SK-N-MC (cell line): ENCODE data around the gene PRKAR1B.

ENCODE experiments used
- DNase-seq: peaks from one replicate; pipeline ENCODE4 v3.0.0-alpha.2; 2011; ENCODE audit warnings: low read depth, low spot score
- H3K27ac ChIP-seq: fragments of 200-600 bp; sonication (generic); 2 replicates; pipeline ENCODE4 v1.5.1; 2016; ENCODE audit warnings: mixed run types
- H3K36me3 ChIP-seq: fragments of 200-600 bp; sonication (generic); 2 replicates; pipeline ENCODE4 v1.6.1; 2017; ENCODE audit warnings: antibody characterized with exemption, low read length, mixed read lengths; ENCODE audit not compliant: insufficient read depth
- H3K4me3 ChIP-seq: fragments of 200-600 bp; sonication (generic); 2 replicates; pipeline ENCODE4 v1.5.1; 2016
- H3K9ac ChIP-seq: fragments of 200-600 bp; sonication (generic); 2 replicates; pipeline ENCODE4 v1.8.0; 2017; ENCODE audit warnings: mixed run types, mixed read lengths; ENCODE audit not compliant: insufficient read length
- H3K9me3 ChIP-seq: fragments of 200-600 bp; sonication (generic); 2 replicates; pipeline ENCODE4 v1.6.1; 2017; ENCODE audit warnings: low read depth, mild to moderate bottlenecking, antibody characterized with exemption, low read length, moderate library complexity, mixed read lengths
- EZH2 ChIP-seq: fragments of 200-600 bp; sonication (generic); IDR thresholded peaks from one replicate; pipeline ENCODE4 v1.6.1; 2017; ENCODE audit warnings: antibody characterized with exemption
- FOXP2 ChIP-seq: optimal IDR thresholded peaks from 2 replicates; pipeline ENCODE3; 2011; ENCODE audit warnings: mild to moderate bottlenecking, moderate library complexity; ENCODE audit not compliant: insufficient read depth; ENCODE audit errors: extremely low read length, control extremely low read depth
- POLR2AphosphoS5 ChIP-seq: IDR thresholded peaks from 2 replicates; pipeline ENCODE4 v1.6.1; 2012; ENCODE audit warnings: mild to moderate bottlenecking, low read depth, low read length, borderline replicate concordance

Gene PRKAR1B

DNA sequence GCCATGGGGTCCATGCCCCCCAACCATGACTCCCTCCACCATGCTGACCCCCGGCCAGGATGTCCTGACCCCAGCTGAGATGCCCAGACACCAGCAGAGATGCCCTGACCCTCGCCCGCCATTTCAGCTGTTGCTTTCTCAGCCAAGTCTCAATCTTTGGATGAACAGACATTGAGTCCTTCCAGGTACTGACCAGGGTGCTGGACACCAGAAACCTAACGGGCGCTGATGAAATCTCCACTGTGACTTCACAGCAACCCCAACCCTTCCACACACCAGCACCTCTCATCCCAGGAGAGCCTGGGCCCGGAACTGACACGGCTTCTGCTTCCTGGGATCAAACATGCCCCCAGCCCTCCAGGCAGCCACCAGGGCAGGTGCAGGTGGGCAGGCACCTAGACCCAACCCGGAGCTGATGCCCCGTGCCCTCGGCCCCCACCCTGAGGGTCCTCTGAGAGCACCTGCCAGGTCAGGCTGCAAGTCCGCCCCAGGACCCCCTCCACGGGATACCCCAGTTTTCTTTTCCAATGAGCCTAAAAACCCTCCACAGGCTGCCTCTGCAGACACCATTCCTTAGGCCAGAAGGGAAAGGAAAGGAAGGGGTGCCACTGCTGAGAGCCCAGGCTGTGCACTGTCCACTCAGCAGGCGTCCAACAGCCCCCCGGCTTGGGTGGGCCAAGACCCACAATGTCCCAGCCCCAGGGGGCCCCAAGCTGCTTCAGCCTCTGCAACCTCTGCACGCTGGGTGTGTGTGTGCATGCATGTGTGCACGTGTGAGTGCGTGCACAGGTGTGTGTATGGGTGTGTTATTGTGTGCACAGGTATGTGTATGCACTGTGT is 164.1 kb downstream of the PRKAR1B start:
- Histone ChIP-seq H3K27ac (no peak overlapping the region), H3K36me3 (no peaks in the 10 kb centered on the region), H3K9me3 (no peaks in the 10 kb centered on the region), H3K4me3 (no peak overlapping the region), H3K9ac (no peak overlapping the region)
- TF ChIP-seq EZH2 (no peak), POLR2AphosphoS5 (no peak), FOXP2 (no peak)
- DNase-seq: no peak

DNA sequence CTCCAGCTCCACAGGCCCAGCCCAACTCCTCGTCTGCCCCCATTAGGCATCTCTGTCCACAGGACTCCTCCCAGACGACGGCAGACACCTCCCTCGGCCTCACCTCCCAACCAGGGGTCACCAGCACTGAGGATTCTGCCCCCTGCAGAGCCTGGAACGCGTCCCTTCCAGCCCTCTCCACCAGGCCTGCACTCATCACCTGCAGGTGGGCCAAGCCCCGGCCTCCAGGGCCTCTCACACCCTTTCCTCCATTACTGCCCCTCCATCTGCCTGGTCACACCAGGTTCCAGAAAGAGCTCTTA is 164.8 kb downstream of the PRKAR1B start:
- Histone ChIP-seq H3K9ac (no peak overlapping the region), H3K4me3 (no peak overlapping the region), H3K27ac (no peak overlapping the region), H3K36me3 (no peaks in the 10 kb centered on the region), H3K9me3 (no peaks in the 10 kb centered on the region)
- DNase-seq: no peak
- TF ChIP-seq FOXP2 (no peak), POLR2AphosphoS5 (no peak), EZH2 (no peak)

DNA sequence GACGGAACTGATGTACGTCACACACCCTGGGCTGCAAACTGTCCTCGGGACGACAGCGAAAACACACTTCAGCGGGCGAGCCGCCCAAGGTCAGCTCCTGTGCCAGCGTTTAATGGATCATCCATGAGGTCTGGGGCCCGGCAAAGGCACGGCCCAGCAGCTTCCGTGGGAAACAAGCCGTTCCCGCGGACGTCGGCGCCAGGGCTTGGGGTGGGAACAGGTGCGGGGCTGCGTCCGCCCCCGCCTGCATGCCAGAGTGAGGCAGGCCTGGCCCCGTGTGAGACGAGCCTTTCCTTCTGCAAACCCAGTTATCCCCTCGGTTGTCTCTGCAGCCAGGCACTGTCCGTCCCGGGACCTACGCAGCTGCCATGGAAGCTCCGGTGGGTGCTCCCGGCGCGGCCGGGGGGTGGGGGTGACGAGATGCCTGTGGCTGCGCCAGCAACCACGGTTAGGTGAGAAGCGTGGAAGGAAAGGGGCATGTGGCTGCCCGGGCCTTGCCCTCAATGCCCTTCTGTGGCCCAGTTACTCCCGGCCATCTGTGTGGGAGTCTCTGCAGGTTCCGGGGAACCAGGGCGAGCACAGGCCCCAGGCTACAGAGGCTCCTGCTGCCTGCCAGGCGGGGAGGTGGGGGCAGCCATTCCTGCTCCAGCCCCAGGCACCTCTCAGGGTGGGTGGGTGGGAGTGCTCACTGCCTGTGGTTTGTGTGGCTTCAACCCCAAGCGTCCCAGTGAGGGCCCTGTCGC is 165.3 kb downstream of the PRKAR1B start:
- no peak for DNase-seq
- TF ChIP-seq EZH2: no peak
- Histone ChIP-seq H3K9ac (no peak overlapping the region), H3K9me3 (no peaks in the 10 kb centered on the region), H3K27ac (no peak overlapping the region), H3K4me3 (no peak overlapping the region), H3K36me3 (no peaks in the 10 kb centered on the region)

DNA sequence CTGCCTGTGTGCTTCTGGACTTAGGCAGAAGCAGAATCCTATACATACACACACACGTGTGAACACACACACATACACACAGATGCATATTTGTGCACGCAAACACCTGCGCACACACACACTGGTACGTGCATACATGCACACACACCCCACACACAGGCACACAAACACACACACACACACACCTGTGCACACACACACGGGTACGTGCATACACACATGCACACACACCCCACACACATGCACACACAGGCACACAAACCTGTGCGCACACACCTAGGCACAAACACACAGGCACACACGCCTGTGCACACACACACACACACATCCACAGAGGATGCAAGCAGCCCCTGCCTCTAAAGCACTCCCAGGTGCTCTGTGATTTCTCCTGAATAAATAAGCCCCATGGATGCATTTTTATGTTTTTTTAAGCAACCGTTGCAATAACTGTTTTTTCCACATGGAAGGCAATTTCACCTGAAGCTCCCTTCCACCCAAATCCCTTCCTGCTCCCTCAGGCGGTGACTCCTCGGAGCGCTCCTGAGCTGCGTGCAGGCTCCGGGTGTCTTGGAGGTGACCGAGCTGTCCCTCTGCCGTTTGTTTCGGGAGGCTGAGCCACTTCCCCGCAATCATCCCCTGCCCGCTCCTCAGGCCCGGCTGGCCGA is 166.0 kb downstream of the PRKAR1B start:
- no peak for TF ChIP-seq POLR2AphosphoS5
- TF ChIP-seq EZH2: no peak
- TF ChIP-seq FOXP2: no peak
- Histone ChIP-seq H3K4me3 (no peak overlapping the region), H3K27ac (no peak overlapping the region), H3K36me3 (no peaks in the 10 kb centered on the region), H3K9ac (no peak overlapping the region), H3K9me3 (no peaks in the 10 kb centered on the region)
- no peak for DNase-seq

DNA sequence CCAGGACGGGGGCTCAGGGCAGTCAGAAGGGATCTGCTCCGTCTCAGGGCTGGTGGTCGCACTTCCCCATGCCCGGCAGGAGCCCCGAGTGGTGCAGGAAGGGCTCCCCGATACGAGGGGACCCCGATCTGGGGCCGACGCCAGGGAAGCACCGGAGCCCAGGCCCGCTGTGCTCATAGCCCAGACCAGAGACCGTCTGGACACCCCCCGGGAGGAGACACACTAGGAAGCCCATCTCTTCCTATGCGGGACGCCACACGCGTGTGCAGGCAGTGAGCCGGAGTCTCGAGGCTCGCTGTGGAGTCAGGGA is 167.7 kb downstream of the PRKAR1B start:
- Histone ChIP-seq H3K9ac (no peak overlapping the region), H3K27ac (no peak overlapping the region), H3K4me3 (no peak overlapping the region), H3K36me3 (no peaks in the 10 kb centered on the region), H3K9me3 (no peaks in the 10 kb centered on the region)
- DNase-seq: no peak
- no peak for TF ChIP-seq EZH2
- TF ChIP-seq POLR2AphosphoS5: no peak
- no peak for TF ChIP-seq FOXP2

DNA sequence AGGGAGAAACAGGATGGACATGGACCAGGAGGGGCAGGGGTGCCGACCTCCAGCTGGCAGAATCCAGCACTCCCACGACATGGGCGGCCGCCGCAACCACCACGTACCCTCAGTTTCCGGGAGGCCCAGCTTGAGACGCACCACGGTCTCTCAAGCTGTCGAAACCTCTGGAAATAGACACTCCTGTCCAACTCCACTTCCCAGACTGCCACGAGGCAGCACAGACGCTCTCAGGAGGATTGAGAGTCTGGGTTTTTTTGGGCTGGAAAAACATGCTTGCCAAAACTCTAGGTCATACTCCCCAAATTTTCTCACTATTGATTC is 169.6 kb downstream of the PRKAR1B start:
- Histone ChIP-seq H3K9ac (no peak overlapping the region), H3K9me3 (no peaks in the 10 kb centered on the region), H3K4me3 (no peak overlapping the region), H3K36me3 (no peaks in the 10 kb centered on the region), H3K27ac (no peak overlapping the region)
- TF ChIP-seq FOXP2 (no peak), POLR2AphosphoS5 (no peak), EZH2 (no peak)
- no peak for DNase-seq

DNA sequence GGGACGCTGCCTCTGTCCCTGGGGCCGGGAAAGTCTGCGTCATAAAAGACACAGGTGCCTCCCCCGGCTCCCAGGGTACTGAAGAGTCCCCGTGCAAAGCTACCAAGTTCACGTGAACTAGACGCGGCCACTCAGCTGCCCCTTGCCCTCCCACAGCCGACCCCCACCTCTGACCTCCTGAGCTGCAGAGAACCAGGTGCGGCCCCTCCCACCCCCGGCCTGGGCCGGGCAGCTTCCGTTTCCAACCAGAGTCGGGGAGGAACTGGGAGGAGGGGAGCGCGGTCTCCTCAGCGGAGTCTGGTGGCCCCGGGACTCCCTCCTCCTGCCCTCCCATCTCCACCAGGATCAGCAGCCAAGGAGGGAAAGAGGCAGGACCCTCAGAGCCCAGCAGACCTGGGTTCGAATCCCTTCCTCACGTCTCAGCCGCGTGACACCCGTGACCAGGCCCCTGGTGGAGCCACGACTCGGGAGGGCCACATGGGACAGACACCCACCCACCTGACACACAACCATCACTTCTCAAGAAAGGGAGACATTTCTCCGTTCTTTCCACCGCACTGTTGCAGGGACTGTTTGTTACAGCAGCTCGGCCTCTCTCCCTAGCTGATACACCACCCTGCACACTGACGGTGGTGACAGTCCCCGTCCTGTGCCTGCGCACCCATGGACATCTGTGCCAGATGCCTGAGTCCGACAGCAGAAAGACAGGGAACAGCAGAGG is 170.1 kb downstream of the PRKAR1B start:
- TF ChIP-seq FOXP2 (no peak), POLR2AphosphoS5 (no peak), EZH2 (no peak)
- H3K4me3 ChIP-seq: no peak overlapping the region
- H3K9me3 ChIP-seq: no peaks in the 10 kb centered on the region
- no peak overlapping the region for H3K27ac ChIP-seq
- DNase-seq: no peak
- H3K36me3 ChIP-seq: no peaks in the 10 kb centered on the region
- H3K9ac ChIP-seq: no peak overlapping the region

DNA sequence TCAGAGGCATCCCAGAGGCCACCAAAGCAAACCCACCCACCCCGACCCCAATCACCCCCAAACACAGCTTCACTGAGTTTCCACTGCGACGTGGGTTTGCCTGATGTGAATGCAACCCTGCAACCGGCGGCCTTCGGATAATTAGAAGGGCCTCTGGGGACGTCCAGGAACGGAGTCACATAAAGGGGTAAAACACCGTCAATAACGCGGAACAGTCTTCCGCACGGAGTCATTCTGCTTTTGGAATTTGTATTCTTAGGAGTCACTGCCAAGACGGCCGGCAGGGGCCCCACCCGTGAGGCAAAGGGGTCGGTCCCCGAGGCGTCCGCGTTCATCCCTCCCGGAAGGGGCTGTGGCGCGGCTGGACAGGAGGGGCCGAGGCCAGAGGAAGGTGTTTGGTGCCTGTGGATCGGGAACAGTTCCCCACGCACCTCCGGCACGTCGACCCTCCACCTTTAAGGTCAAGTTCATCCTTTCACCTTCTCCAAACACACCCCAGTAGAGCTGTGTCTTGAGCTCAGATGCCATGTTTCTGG is 170.7 kb downstream of the PRKAR1B start:
- Histone ChIP-seq H3K9me3 (no peaks in the 10 kb centered on the region), H3K9ac (no peak overlapping the region), H3K27ac (no peak overlapping the region), H3K4me3 (no peak overlapping the region), H3K36me3 (no peaks in the 10 kb centered on the region)
- no peak for DNase-seq
- TF ChIP-seq FOXP2 (no peak), EZH2 (no peak), POLR2AphosphoS5 (no peak)
